IPS-18c (cell line): Measurements from ENCODE around the gene PTGES2.

ENCODE experiments used
- H3K4me3 ChIP-seq: 2 replicates; pipeline ENCODE4 v1.7.0; 2013; ENCODE audit warnings: low read depth, mild to moderate bottlenecking, low read length, moderate library complexity; ENCODE audit not compliant: insufficient read depth
- H3K9me3 ChIP-seq: one replicate; pipeline ENCODE4 v1.6.1; 2013; ENCODE audit warnings: mild to moderate bottlenecking, low read length, moderate library complexity; ENCODE audit not compliant: control insufficient read depth, insufficient read depth

The PTGES2 gene

GRCh38 chr9:128101690-128102089 is 25.8 kb downstream of the PTGES2 start:
- no peak overlapping the region for H3K4me3 ChIP-seq
- H3K9me3 ChIP-seq: no peaks in the 10 kb centered on the region

GRCh38 chr9:128101231-128101661 is 26.3 kb downstream of the PTGES2 start:
- no peaks in the 10 kb centered on the region for H3K9me3 ChIP-seq
- no peak overlapping the region for H3K4me3 ChIP-seq

DNA sequence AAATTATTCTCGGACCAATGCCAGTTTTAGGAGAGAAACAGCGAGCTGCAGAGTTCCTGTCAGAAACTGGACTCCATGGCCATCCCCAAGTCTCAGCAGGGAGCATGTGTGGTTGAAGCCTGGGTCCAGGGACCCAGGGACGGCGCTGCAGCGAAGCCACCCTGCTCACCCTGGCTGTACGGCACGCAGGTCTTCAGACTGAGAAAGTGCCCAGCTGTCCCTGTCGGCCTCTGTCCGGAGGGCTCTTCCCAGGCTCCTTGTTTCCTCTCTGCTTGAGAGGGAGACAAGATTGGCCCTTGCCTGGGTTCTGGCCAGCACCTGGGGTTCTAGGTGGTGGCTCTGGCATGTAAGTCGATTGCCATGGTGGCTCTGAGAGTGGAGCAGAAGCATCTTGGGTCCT is 26.9 kb downstream of the PTGES2 start:
- H3K4me3 ChIP-seq: no peak overlapping the region
- H3K9me3 ChIP-seq: no peaks in the 10 kb centered on the region

- H3K4me3 ChIP-seq: no peak overlapping the region
- no peaks in the 10 kb centered on the region for H3K9me3 ChIP-seq
Observed at GRCh38 chr9:128099932-128100491, 27.5 kb downstream of the PTGES2 start.

- Histone ChIP-seq H3K9me3 (no peaks in the 10 kb centered on the region), H3K4me3 (peak overlapping the region; percentile 74)
Observed at GRCh38 chr9:128099231-128099931, 28.1 kb downstream of the PTGES2 start.

DNA sequence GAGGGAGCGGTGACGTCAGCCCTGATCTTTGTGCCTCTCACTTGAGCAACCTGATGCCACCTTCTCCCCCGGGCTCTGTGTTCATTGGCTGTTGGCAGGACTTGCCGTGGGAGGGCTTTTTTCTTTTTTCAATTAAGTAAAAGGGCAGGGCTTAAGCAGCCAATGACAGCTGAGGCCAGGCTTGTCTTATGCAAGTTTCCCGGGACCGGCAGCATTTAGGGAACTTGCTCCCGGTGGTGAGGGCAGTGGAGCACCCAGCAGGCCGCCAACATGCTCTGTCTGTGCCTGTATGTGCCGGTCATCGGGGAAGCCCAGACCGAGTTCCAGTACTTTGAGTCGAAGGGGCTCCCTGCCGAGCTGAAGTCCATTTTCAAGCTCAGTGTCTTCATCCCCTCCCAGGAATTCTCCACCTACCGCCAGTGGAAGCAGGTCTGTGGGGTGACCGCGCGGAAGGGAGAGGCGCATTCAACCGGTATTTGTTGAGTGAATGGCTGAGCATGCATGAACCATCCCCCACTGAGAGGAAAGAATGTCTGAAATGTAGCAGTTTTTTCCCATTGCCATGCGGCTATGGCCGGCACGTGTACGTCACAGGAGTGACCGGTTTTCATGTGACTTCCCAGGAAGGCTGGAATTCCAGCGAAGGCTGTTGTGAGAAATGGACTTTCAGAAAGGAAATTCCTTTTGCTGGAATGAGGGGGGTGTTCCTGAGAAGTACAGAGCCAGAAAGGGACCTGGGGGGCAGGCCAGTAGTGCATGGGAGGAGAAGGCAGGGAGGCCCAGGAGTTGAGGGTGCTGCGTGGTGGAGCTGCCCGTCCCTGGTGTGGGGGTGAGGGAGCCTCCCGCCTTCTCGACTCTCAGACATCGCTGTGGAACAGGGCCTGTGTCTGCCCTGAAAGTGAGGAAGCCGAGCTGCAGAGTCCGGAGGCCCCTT is 29.0 kb downstream of the PTGES2 start:
- no peaks in the 10 kb centered on the region for H3K9me3 ChIP-seq
- H3K4me3 ChIP-seq: peak overlapping the region; percentile 74

GRCh38 chr9:128097543-128098296 is 29.8 kb downstream of the PTGES2 start:
- H3K9me3 ChIP-seq: no peaks in the 10 kb centered on the region
- H3K4me3 ChIP-seq: no peak overlapping the region

- Histone ChIP-seq H3K4me3 (no peak overlapping the region), H3K9me3 (no peaks in the 10 kb centered on the region)
Observed at GRCh38 chr9:128096616-128097536, 30.7 kb downstream of the PTGES2 start.

GRCh38 chr9:128094950-128095544 is 32.5 kb downstream of the PTGES2 start:
- Histone ChIP-seq H3K9me3 (no peaks in the 10 kb centered on the region), H3K4me3 (no peak overlapping the region)

- Histone ChIP-seq H3K4me3 (no peak overlapping the region), H3K9me3 (no peaks in the 10 kb centered on the region)
Observed at GRCh38 chr9:128094166-128094949, 33.2 kb downstream of the PTGES2 start.

DNA sequence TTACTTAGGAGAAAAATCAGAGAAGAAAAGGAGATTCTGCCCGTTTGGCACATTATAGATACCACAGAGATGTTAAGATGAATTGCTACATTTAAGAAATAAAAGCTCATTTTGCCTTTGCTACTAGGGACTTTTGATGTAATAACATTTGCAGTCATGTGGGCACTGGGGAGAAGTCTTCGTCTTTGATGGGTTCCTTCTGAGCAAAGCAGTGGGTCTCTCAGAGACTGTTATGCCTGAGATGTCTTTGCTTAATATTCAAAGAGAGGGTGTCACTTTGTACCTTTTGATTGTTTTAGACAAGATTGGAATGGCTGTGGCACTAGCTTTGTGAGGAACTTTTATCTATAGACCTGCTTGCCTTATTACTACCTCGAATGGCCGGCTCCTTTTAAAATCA is 34.5 kb downstream of the PTGES2 start:
- Histone ChIP-seq H3K9me3 (no peaks in the 10 kb centered on the region), H3K4me3 (no peak overlapping the region)

DNA sequence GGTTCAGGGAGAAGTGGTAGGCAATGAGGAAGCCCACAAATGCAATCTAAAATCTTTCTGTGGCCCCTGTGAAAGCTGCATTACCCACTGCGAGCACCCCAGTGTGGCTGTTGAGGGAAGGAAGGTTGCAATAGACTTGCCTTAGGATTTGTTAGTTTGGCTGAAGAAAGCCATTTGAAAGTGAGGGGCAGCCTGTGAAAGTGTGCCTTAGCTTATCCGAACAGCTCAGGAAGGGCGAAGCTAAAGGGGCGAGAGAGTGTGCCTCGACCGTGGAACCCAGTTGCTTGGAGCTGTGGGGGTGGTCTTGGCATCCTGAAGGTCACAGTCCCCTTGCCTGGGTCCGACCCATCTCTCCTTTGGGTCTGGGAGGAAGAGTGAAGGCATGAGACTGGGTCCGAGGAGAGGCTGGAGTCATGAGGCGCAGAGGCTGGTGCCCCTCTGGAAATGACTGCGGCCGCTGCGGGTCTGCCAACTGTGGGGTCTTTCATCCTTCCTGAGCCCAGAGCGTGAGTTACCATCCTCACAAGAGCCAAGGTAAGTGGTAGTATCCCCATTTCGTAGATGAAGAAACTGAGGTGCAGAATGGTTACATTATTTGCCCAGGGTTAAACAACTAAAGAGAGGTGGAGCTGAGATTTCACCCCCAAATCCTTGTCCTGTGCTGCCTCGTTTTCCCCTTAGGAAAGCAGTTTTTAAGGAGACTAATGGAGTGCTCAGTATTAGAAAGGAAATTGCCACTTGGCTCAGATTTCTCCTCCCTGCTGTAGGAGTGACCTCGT is 35.1 kb downstream of the PTGES2 start:
- Histone ChIP-seq H3K9me3 (no peaks in the 10 kb centered on the region), H3K4me3 (no peak overlapping the region)

GRCh38 chr9:128091571-128091970 is 36.0 kb downstream of the PTGES2 start:
- Histone ChIP-seq H3K9me3 (no peaks in the 10 kb centered on the region), H3K4me3 (no peak overlapping the region)

GRCh38 chr9:128091144-128091543 is 36.4 kb downstream of the PTGES2 start:
- Histone ChIP-seq H3K4me3 (no peak overlapping the region; the same call in 1 of the 2 replicates), H3K9me3 (no peaks in the 10 kb centered on the region)

DNA sequence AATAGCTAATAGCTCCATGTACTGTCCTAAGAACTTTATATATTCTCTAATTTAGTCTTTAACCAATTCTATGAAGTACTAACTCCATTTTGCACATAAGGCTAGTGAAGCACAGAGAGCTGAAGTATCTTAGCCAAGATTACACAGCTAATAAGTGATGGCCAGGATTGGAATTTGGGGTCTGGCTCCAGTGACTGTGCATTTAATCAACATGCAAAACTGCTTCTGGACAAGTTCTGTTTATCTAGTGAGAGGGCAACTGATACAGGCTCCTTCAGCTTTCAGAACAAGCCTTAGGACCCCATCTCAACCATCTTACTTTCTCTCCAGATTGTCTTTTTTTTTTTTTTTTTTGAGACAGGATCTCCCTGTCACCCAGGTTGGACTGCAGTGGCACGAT is 38.2 kb downstream of the PTGES2 start:
- no peaks in the 10 kb centered on the region for H3K9me3 ChIP-seq
- no peak overlapping the region; the same call in 1 of the 2 replicates for H3K4me3 ChIP-seq
